GM23248 (cell line): ENCODE results near the gene NQO2. TPM values are rescaled to one million over a fixed set of nuclear protein-coding genes. Genes with fewer than 3 reads are reported as not detected.

ENCODE experiments used
- DNase-seq: peaks from one replicate; pipeline ENCODE4 v3.0.0-alpha.2; 2015
- H2AFZ ChIP-seq: fragments of 200-600 bp; sonication (generic); 2 replicates; pipeline ENCODE4 v1.6.1; 2016; ENCODE audit warnings: antibody characterized with exemption
- H3F3A ChIP-seq: fragments of 200-600 bp; sonication (generic); 2 replicates; pipeline ENCODE4 v1.6.1; 2016; ENCODE audit warnings: mild to moderate bottlenecking, antibody characterized with exemption, mixed run types; ENCODE audit not compliant: insufficient read depth
- H3K27ac ChIP-seq: fragments of 200-600 bp; sonication (generic); 2 replicates; pipeline ENCODE4 v1.5.1; 2016; ENCODE audit warnings: mild to moderate bottlenecking
- H3K27me3 ChIP-seq: fragments of 200-600 bp; sonication (generic); replicated peaks from 2 replicates; pipeline ENCODE4 v1.6.1; 2016; ENCODE audit warnings: mild to moderate bottlenecking; ENCODE audit not compliant: insufficient read depth
- H3K36me3 ChIP-seq: fragments of 200-600 bp; sonication (generic); 2 replicates; pipeline ENCODE4 v1.6.1; 2016; ENCODE audit warnings: low read depth, mild to moderate bottlenecking
- H3K4me1 ChIP-seq: fragments of 200-600 bp; sonication (generic); 2 replicates; pipeline ENCODE4 v1.6.1; 2016; ENCODE audit warnings: mild to moderate bottlenecking; ENCODE audit not compliant: insufficient read depth
- H3K4me2 ChIP-seq: fragments of 200-600 bp; sonication (generic); one replicate; pipeline ENCODE4 v1.6.1; 2016; ENCODE audit warnings: mild to moderate bottlenecking; ENCODE audit not compliant: unreplicated experiment
- H3K4me3 ChIP-seq: fragments of 200-600 bp; sonication (generic); 2 replicates; pipeline ENCODE4 v1.5.1; 2016; ENCODE audit warnings: mild to moderate bottlenecking
- H3K79me2 ChIP-seq: fragments of 200-600 bp; sonication (generic); 2 replicates; pipeline ENCODE4 v1.6.1; 2016; ENCODE audit warnings: mild to moderate bottlenecking; ENCODE audit not compliant: insufficient read depth
- H3K9ac ChIP-seq: fragments of 200-600 bp; sonication (generic); 2 replicates; pipeline ENCODE4 v1.6.1; 2016; ENCODE audit warnings: mild to moderate bottlenecking
- H3K9me2 ChIP-seq: fragments of 200-600 bp; sonication (generic); 2 replicates; pipeline ENCODE4 v1.6.1; 2016; ENCODE audit warnings: mixed run types, mild to moderate bottlenecking, moderate library complexity; ENCODE audit not compliant: insufficient read depth
- H3K9me3 ChIP-seq: fragments of 200-600 bp; sonication (generic); one replicate; pipeline ENCODE4 v1.6.1; 2017; ENCODE audit warnings: low read depth
- H4K20me1 ChIP-seq: fragments of 200-600 bp; sonication (generic); 2 replicates; pipeline ENCODE4 v1.6.0; 2016; ENCODE audit not compliant: insufficient read depth
- EZH2 ChIP-seq: fragments of 200-600 bp; sonication (generic); IDR thresholded peaks from 2 replicates; pipeline ENCODE4 v1.6.1; 2018; ENCODE audit warnings: antibody characterized with exemption, mild to moderate bottlenecking; ENCODE audit not compliant: insufficient read depth, poor library complexity, severe bottlenecking
- EZH2phosphoT487 ChIP-seq: fragments of 200-600 bp; sonication (generic); IDR thresholded peaks from 2 replicates; pipeline ENCODE4 v1.6.1; 2018; ENCODE audit warnings: antibody characterized with exemption, moderate library complexity, mild to moderate bottlenecking, low read depth; ENCODE audit not compliant: insufficient read depth
- WGBS, 2 experiments: methylation state at CpG; one replicate each; pipeline ENCODE4 v1.1.6; 2015 to 2017; ENCODE audit warnings: low lambda C conversion rate in 2 of 2, low coverage in 1 of 2; ENCODE audit errors: missing lambda C conversion rate in 2 of 2; 5-methylcytosine and 5-hydroxymethylcytosine counted together
- in situ Hi-C: fragments of 300-500 bp; cut with MboI; formaldehyde crosslinking; loops from 2 replicates; pipeline ENCODE4 v1.15.0; 2020
- polyA plus RNA-seq: library from polyadenylated mRNA; unstranded; fragments of >200 nt; fragmentation: Nextera tagmentation; extraction: Ambion mirVana; gene quantifications from 2 replicates; pipeline ENCODE4 v1.2.1, GENCODE V29; 2016
- total RNA-seq: library from RNA; depleted of rRNA; stranded (reverse); fragments of >200 nt; shearing (Covaris generic); gene quantifications from 2 replicates; pipeline ENCODE4 v1.2.3, GENCODE V29; 2014

Gene NQO2
- total and polyA plus RNA-seq, 2 experiments from 2014 or later = 29.6 to 61.0 TPM

DNA sequence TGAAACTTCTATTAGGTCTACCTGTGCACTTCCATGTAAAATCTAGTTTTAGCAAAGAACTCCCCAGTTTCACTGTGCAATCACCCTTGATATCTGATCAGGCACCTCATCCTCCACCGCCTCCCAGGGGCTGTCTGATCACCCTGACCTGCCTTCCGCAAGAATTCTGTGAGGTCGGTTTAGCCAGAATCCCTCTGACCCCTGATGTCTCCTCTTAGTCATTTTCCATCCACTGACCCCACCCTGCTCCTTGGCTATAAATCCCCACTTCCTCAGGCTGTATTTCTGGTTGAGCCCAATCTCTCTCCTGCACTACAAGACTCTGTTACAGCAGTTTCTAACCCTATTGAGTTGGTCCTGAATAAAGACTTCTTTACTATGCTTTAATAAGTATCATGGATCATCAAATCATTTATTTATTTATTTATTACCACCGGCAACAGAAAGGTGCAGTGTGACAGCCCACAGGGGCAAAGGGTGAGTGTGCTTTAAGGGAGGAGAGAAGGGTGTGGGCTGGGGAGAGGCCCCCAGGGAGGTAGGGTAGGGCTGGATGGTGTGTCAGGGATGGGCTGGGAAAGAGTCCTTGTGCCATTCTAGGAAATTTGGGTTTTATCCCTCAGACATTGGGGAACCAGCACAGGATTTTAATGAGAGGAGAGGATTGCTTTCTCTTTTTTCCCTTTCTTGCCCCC is 17.1 kb upstream of the NQO2 start:
- Histone ChIP-seq H3K9me2 (no peaks in the 10 kb centered on the region), H3K4me3 (no peak overlapping the region), H3K9ac (no peak overlapping the region), H3K79me2 (no peaks in the 10 kb centered on the region), H3F3A (peaks cover 28% of the 10 kb centered on the region), H3K27me3 (no peaks in the 10 kb centered on the region), H3K27ac (no peak overlapping the region), H3K4me2 (no peak overlapping the region), H3K4me1 (peaks cover 37% of the 10 kb centered on the region), H4K20me1 (no peaks in the 10 kb centered on the region), H3K9me3 (no peaks in the 10 kb centered on the region), H3K36me3 (no peaks in the 10 kb centered on the region), H2AFZ (no peak overlapping the region)
- DNase-seq = no peak
- in situ Hi-C loops = no loop called here
- WGBS, 2 experiments = 85 to 96% methylated on average over 4 of the region's 4 CpGs
- TF ChIP-seq EZH2phosphoT487 = no peak
- TF ChIP-seq EZH2 = no peak

- no peaks in the 10 kb centered on the region for H3K9me3 ChIP-seq
- no peaks in the 10 kb centered on the region for H3K9me2 ChIP-seq
- H2AFZ ChIP-seq = no peak overlapping the region
- H3K4me1 ChIP-seq = peaks cover 30% of the 10 kb centered on the region
- H3F3A ChIP-seq = peaks cover 25% of the 10 kb centered on the region
- DNase-seq = no peak
- H3K27ac ChIP-seq = no peak overlapping the region
- TF ChIP-seq EZH2phosphoT487 (no peak), EZH2 (no peak)
- H3K9ac ChIP-seq = no peak overlapping the region
- H3K27me3 ChIP-seq = no peaks in the 10 kb centered on the region
- WGBS, 2 experiments = 93 to 94% methylated on average over 12 of the region's 12 CpGs
- H3K4me3 ChIP-seq = no peak overlapping the region
- H3K4me2 ChIP-seq = no peak overlapping the region
- H4K20me1 ChIP-seq = no peaks in the 10 kb centered on the region
- H3K79me2 ChIP-seq = no peaks in the 10 kb centered on the region
- no peaks in the 10 kb centered on the region for H3K36me3 ChIP-seq
- in situ Hi-C loops = no loop called here
Measured at GRCh38 chr6:2984738-2985406, 14.8 kb upstream of the NQO2 start.

GRCh38 chr6:2986722-2987221 is 12.9 kb upstream of the NQO2 start:
- H3K4me2 ChIP-seq = peak overlapping the region; percentile 92
- H3F3A ChIP-seq = peaks cover 32% of the 10 kb centered on the region
- peak overlapping the region; percentile 99 for H3K27ac ChIP-seq

DNA sequence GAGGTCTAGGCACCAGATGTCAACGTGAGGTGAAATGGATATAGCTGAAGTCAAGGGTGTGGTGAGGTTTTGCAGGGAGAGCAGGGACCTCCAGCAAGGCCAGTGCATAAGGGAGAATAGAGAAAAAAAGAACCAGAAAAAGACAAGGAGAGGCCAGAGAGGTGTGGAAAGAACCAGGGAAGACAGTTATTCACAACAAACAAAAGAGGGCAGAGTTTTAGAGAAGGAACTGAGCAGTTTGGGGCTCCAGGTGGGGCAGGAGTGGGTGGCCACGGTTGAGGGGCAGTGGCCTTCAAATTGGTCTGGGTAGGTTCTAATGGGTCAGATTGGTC is 11.6 kb upstream of the NQO2 start:
- Histone ChIP-seq H3K79me2 (peaks cover 4% of the 10 kb centered on the region), H3K4me2 (peak overlapping the region; percentile 92), H3K27ac (peak overlapping the region; percentile 99), H3K27me3 (no peaks in the 10 kb centered on the region), H3K36me3 (no peaks in the 10 kb centered on the region), H2AFZ (peak overlapping the region; percentile 86), H4K20me1 (no peaks in the 10 kb centered on the region), H3K9ac (peak overlapping the region; percentile 97), H3F3A (peaks cover 32% of the 10 kb centered on the region), H3K4me3 (peak overlapping the region; percentile 79), H3K9me3 (no peaks in the 10 kb centered on the region), H3K9me2 (no peaks in the 10 kb centered on the region), H3K4me1 (peaks cover 24% of the 10 kb centered on the region)
- in situ Hi-C loops = no loop called here
- no peak for DNase-seq
- no peak for TF ChIP-seq EZH2phosphoT487
- 0 to 3% methylated on average over 2 of the region's 2 CpGs for WGBS, 2 experiments

More at GRCh38 chr6:2986722-2987221, 12.9 kb upstream of the NQO2 start:
- peak; percentile 92 for DNase-seq
- TF ChIP-seq EZH2 = no peak
- no peak for TF ChIP-seq EZH2phosphoT487
- H4K20me1 ChIP-seq = no peaks in the 10 kb centered on the region
- no peaks in the 10 kb centered on the region for H3K9me2 ChIP-seq
- WGBS, 2 experiments = 2% methylated on average over 4 of the region's 4 CpGs
- no peaks in the 10 kb centered on the region for H3K9me3 ChIP-seq
- no peaks in the 10 kb centered on the region for H3K27me3 ChIP-seq
- H3K9ac ChIP-seq = peak overlapping the region; percentile 97; the same call in 1 of the 2 replicates
- no peaks in the 10 kb centered on the region for H3K36me3 ChIP-seq
- in situ Hi-C loops = no loop called here
- peaks cover 3% of the 10 kb centered on the region for H3K79me2 ChIP-seq
- H3K4me1 ChIP-seq = peaks cover 24% of the 10 kb centered on the region
- no peak overlapping the region for H3K4me3 ChIP-seq
- no peak overlapping the region for H2AFZ ChIP-seq
